GM18870 (cell line): ENCODE measurements around the gene FRMPD4.
A peak's percentile ranks its signal among the peaks of the same experiment; 100 is the strongest.

Experiments used
- ATAC-seq: cut with Tn5 transposase; IDR thresholded peaks from one replicate; pipeline ENCODE4 v1.9.1; 2021; ENCODE audit warnings: moderate library complexity; ENCODE audit not compliant: unreplicated experiment

FRMPD4 gene

DNA sequence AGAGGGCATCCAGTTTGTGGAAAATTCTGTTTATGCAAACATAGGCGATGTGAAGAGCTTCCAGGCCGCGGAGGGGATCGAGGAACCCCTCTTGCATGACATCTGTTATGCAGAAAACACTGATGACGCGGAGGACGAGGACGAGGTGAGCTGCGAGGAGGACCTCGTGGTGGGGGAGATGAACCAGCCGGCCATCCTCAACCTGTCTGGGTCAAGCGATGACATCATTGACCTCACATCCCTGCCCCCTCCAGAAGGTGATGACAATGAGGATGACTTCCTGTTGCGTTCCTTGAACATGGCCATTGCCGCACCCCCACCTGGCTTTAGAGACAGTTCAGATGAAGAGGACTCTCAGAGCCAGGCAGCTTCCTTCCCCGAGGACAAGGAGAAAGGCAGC is 578.3 kb downstream of the FRMPD4 start:
- no peak for ATAC-seq

- ATAC-seq, result no peak
Observed at GRCh38 chrX:12719837-12720236, 581.6 kb downstream of the FRMPD4 start.

DNA sequence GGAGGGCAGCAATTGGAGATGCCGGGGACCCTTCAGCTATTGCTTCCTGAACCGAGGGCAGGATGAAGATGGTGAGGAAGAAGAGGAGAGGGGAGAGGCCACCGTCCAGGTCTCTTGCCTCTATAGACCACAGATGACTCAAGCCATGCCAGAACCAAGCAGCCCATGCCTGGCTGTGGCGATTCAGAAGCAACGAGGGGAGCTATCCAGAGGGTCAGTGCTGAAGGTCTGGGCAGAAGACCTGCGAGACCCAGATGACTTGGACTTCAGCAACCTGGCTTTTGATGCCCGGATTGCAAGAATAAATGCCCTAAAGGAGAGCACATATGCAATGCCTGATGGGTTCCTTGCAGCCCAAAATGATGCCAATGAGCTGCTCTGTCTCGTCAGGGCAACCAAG is 582.8 kb downstream of the FRMPD4 start:
- ATAC-seq, result no peak

GRCh38 chrX:12722314-12722713 is 584.0 kb downstream of the FRMPD4 start:
- ATAC-seq, result no peak

DNA sequence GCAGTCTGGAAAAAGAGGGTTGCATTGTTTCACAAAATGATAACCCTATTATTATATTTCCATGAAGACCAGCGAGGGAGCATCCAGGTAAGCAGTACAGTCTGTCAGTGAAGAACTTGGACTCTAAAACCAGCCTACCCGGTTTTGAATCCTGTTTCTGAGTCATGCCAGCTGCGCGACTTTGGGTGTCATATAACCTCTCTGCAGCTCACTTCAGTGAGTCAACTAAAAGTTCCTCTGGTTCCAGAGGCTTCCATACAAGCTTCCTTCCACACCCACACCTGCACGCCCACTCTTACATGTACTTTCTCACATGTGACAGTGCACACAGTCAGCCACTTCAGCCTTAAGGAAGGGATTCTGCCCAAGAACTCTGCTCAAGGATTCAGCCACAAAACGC is 603.1 kb downstream of the FRMPD4 start:
- no peak for ATAC-seq

DNA sequence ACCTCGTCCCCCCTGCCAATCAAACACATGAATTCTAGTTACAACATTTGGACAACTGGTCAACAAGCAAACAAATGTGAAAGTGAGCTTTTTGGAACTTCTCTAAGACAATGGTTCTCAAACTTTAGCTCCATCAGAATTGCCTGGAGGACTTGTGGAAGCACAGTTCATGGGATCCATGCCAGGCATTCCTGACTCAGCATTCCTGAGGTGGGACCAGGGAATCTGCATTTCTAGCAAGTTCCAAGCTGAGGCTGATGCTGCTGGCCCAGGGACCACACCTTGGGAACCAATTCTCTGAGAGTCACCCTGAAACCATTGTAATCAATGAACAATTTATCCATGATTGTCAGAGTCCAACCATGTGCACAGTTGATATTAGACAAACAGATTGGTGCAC is 609.2 kb downstream of the FRMPD4 start:
- ATAC-seq, result no peak

DNA sequence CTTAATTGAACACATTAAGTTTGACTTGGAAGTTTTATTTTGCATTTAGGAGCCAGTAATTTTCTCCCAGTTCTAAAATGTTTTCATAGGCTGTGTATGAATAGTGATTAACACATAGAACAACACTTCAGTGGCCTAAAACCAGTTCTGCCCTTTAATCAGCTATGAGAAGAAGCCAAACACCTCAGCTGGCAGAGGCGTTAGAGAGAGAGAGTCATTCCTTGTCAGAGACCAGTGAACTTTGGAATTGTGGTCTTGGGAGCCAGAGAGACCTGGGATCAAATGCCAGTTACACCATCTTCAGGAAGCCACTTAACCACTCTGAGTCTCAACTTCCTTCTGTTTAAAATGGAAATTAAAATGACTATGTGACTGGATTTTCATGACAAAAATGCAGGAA is 613.6 kb downstream of the FRMPD4 start:
- no peak for ATAC-seq

DNA sequence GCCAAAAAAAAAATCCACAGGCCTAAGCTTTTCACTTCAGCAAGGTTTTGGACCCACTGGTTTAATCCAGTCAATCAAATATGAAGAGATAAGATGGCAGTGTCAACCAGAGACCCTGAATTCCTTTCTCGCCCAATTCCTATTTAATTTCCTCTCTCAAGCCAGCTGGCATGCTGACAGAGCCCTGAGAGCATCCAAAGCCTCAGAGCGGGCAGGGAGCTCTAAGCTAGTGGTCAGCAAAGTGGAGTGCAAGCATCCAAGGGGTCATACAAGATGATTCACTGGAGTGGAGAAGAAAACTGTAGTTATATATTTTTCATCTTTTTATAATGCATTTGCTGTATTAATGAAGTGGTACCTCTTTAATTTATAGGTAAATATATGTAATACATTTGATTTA is 615.1 kb downstream of the FRMPD4 start:
- no peak for ATAC-seq

- no peak for ATAC-seq
Observed at GRCh38 chrX:12758291-12758690, 620.0 kb downstream of the FRMPD4 start.

GRCh38 chrX:12767856-12768255 is 629.6 kb downstream of the FRMPD4 start:
- no peak for ATAC-seq

GRCh38 chrX:12768491-12768890 is 630.2 kb downstream of the FRMPD4 start:
- ATAC-seq, result no peak

DNA sequence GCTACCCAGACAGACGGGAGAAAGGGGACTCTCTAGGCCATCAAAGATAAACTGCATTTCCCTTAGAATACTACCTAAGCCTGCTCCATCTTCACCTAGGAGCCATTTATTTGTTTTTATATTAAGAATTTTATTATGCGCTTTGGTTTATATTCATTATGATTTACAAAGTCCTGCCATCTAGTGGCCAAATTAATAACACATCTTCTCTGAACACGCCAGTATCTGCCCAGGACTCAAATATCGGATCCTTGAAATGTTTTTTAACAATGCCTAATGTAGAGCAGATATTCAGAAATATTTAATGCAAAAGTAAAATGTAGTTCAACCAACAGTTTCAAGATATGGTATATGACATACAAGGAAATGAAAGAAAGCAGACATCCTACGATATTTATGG is 632.2 kb downstream of the FRMPD4 start:
- ATAC-seq, result no peak

DNA sequence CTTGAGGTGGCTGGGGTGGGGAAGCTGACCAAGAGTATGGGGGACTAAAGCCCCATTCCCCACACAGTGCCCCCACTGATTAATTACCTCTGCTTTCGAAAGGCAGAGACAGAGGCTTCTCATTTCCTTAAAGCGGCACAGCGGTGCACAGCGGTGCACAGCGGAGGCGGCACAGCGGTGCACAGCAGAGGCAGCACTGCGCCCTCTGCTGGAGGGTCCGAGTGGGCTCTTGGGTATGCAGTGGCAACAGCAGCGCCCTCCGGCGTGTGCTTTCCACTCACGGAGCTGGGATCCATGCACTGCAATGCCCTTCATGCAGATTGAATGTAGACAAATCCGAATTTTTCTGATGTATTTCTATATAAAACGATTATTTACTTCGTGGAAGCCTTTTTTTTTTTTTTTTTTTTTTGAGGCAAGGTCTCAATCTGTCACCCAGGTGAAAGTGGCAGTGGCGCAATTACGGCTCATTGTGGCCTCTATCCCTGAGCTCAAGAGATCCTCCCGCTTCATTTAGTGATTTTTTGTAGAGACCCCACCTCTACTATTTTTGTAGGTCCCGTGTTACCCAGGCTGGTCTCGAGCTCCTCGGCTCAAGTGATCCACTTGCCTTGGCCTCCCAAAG is 633.3 kb downstream of the FRMPD4 start:
- peak; percentile 89 for ATAC-seq
